CD14-positive monocyte (primary cell): ENCODE measurements around the gene PRIM2. TPM values are rescaled to one million over a fixed set of nuclear protein-coding genes. Genes with fewer than 3 reads are reported as not detected.

Source experiments
- DNase-seq, 3 donors: peaks; one replicate each; pipeline ENCODE4 v3.0.0-alpha.2; 2011 to 2022
- H2AFZ ChIP-seq: 2 replicates; pipeline ENCODE4 v1.6.0; 2012; ENCODE audit warnings: mild to moderate bottlenecking, low read depth, low read length, inconsistent platforms; ENCODE audit not compliant: insufficient read depth, poor library complexity, severe bottlenecking
- H3K27ac ChIP-seq, 2 donors: 1 replicate in 1 of 2; 2 replicates in 1 of 2; pipeline ENCODE4 v1.5.1; 2012 to 2013; ENCODE audit warnings: low read length in 2 of 2, control low read depth in 1 of 2, inconsistent platforms in 1 of 2, low read depth in 1 of 2, mild to moderate bottlenecking in 1 of 2
- H3K27me3 ChIP-seq, 2 donors: one replicate each; pipeline versions ENCODE4 v1.6.0 to v1.6.1; 2011 to 2013; ENCODE audit warnings: low read length in 2 of 2; ENCODE audit not compliant: control insufficient read depth in 2 of 2, insufficient read depth in 2 of 2
- H3K36me3 ChIP-seq, 2 donors: replicated peaks in 1 of 2; 1 replicate in 1 of 2; 2 replicates in 1 of 2; pipeline versions ENCODE4 v1.5.1 to v1.6.1; 2012 to 2013; ENCODE audit warnings: low read length in 2 of 2, control low read depth in 1 of 2, inconsistent platforms in 1 of 2, mild to moderate bottlenecking in 1 of 2; ENCODE audit not compliant: insufficient read depth in 2 of 2, control insufficient read depth in 1 of 2
- H3K4me1 ChIP-seq, 2 donors: 1 replicate in 1 of 2; 2 replicates in 1 of 2; pipeline versions ENCODE4 v1.5.1 to v1.6.1; 2012 to 2013; ENCODE audit warnings: low read length in 2 of 2, control low read depth in 1 of 2, inconsistent platforms in 1 of 2, mild to moderate bottlenecking in 1 of 2, moderate library complexity in 1 of 2; ENCODE audit not compliant: insufficient read depth in 2 of 2, control insufficient read depth in 1 of 2
- H3K4me2 ChIP-seq: replicated peaks from 2 replicates; pipeline ENCODE3; 2012; ENCODE audit warnings: low read length, moderate library complexity, mild to moderate bottlenecking; ENCODE audit not compliant: poor library complexity, severe bottlenecking; ENCODE audit errors: extremely low read depth
- H3K4me3 ChIP-seq, 3 experiments: fragments of 200-600 bp in 1 of 3; sonication (generic) in 1 of 3; replicated peaks in 1 of 3; 1 replicate in 2 of 3; 2 replicates in 1 of 3; pipeline ENCODE4 v1.5.1; 2011 to 2013; ENCODE audit warnings: low read length in 3 of 3, mild to moderate bottlenecking in 3 of 3, control low read depth in 2 of 3, low read depth in 2 of 3, inconsistent platforms in 1 of 3, moderate library complexity in 1 of 3
- H3K79me2 ChIP-seq: 2 replicates; pipeline ENCODE4 v1.6.0; 2012; ENCODE audit warnings: mild to moderate bottlenecking, control low read depth, inconsistent platforms, low read length, moderate library complexity; ENCODE audit not compliant: insufficient read depth
- H3K9ac ChIP-seq: 2 replicates; pipeline ENCODE4 v1.6.0; 2017; ENCODE audit warnings: low read length, mild to moderate bottlenecking; ENCODE audit not compliant: insufficient read depth, poor library complexity, severe bottlenecking
- H3K9me3 ChIP-seq, 2 donors: replicated peaks in 1 of 2; 1 replicate in 1 of 2; 2 replicates in 1 of 2; pipeline versions ENCODE4 v1.5.1 to v1.6.1; 2012 to 2013; ENCODE audit warnings: low read length in 2 of 2, control low read depth in 1 of 2; ENCODE audit not compliant: control insufficient read depth in 1 of 2, insufficient read depth in 1 of 2
- H4K20me1 ChIP-seq: 2 replicates; pipeline ENCODE4 v1.6.0; 2012; ENCODE audit warnings: mild to moderate bottlenecking, low read length, control low read depth, moderate library complexity; ENCODE audit not compliant: insufficient read depth
- H3K27ac Mint-ChIP-seq, 7 donors: one replicate each; pipeline ENCODE4 v1.8.0; 2020; ENCODE audit warnings: mild to moderate bottlenecking in 7 of 7, mixed read lengths in 7 of 7, moderate library complexity in 6 of 7, inconsistent platforms in 2 of 7
- H3K27me3 Mint-ChIP-seq, 3 donors: one replicate each; pipeline ENCODE4 v1.8.0; 2021 to 2022; ENCODE audit warnings: low read depth in 3 of 3, mild to moderate bottlenecking in 3 of 3, mixed read lengths in 3 of 3, moderate library complexity in 3 of 3, inconsistent platforms in 1 of 3
- H3K36me3 Mint-ChIP-seq, 2 donors: one replicate each; pipeline ENCODE4 v1.8.0; 2020; ENCODE audit warnings: mixed read lengths in 2 of 2, inconsistent platforms in 1 of 2, mild to moderate bottlenecking in 1 of 2
- H3K4me1 Mint-ChIP-seq: one replicate; pipeline ENCODE4 v1.8.0; 2020; ENCODE audit warnings: mild to moderate bottlenecking, mixed read lengths
- H3K4me3 Mint-ChIP-seq, 2 donors: one replicate each; pipeline ENCODE4 v1.8.0; 2020; ENCODE audit warnings: mild to moderate bottlenecking in 2 of 2, mixed read lengths in 2 of 2, moderate library complexity in 1 of 2
- H3K9me3 Mint-ChIP-seq, 7 donors: one replicate each; pipeline ENCODE4 v1.8.0; 2020 to 2022; ENCODE audit warnings: mixed read lengths in 7 of 7, mild to moderate bottlenecking in 6 of 7, moderate library complexity in 6 of 7, inconsistent platforms in 2 of 7
- WGBS: methylation state at CpG from one replicate; pipeline ENCODE4 v1.1.5; 2013; ENCODE audit warnings: missing lambda C conversion rate; ENCODE audit not compliant: insufficient coverage; 5-methylcytosine and 5-hydroxymethylcytosine counted together
- intact Hi-C, 2 donors: fragments of 100-400 bp; cut with micrococcal nuclease; formaldehyde crosslinking; loops; one replicate each; pipeline versions ENCODE4 v1.15.0 to v1.15.1; 2023
- polyA plus RNA-seq, 3 donors: library from polyadenylated mRNA; depleted of rRNA in 1 of 3; unstranded in 2 of 3; stranded (reverse) in 1 of 3; fragments of 300-500 nt in 2 of 3; fragments of >200 nt in 1 of 3; fragmentation: Illumina TruSeq in 2 of 3; gene quantifications; 1 replicate in 2 of 3; 2 replicates in 1 of 3; pipeline ENCODE4 v1.2.3, GENCODE V29; 2012 to 2021
- TF ChIP-seq, protein P1 (sequence below): fragments of 200-600 bp; IDR thresholded peaks from one replicate; pipeline ENCODE4 v1.8.0; 2022; ENCODE audit warnings: antibody characterized with exemption, mild to moderate bottlenecking

The PRIM2 gene
- polyA plus RNA-seq, 3 donors, result 2.8 to 5.1 (median 4.2) TPM

DNA sequence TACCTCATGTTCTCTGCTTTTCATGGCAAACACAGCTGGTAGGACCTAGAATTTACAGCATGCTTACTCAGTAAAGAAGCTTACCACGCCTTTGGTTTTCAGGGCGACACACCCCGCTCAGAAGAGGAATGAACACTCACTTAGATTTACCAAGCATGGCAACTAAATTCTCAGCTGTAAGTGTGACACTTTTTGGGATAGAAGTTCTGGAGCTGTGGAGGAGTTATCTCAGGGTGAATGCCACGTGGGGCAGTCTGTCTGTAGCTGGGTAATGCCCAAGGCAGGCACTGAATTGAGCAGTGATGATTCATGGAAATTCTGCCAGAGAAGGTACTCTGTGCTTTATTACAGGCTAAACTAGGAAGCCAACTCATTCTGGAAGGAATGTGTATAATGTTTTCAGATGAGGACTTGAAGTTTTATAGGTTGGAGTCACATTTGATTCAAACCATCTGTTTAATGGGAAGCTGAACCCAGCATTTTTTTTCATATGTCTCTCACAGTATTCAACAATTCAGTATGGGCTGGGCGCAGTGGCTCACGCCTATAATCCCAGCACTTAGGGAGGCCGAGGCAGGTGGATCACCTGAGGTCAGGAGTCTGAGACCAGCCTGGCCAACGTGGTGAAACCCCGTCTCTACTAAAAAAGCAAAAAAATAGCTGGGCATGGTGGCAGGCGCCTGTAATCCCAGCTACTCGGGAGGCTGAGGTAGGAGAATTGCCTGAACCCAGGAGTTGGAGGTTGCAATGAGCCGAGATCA, 3.5 kb upstream of the PRIM2 start:
- H3K36me3 ChIP-seq, result no peaks in the 10 kb centered on the region
- peaks cover 0 to 10% (median 6%) of the 10 kb centered on the region in 3 donors for H3K27me3 Mint-ChIP-seq
- no peak for DNase-seq
- H3K9me3 ChIP-seq, result peaks cover 0 to 10% of the 10 kb centered on the region in 2 donors
- intact Hi-C loops, result no loop called here
- no peak overlapping the region for H2AFZ ChIP-seq
- H3K9ac ChIP-seq, result no peak overlapping the region
- H3K36me3 Mint-ChIP-seq, result peaks cover under 1 to 1% of the 10 kb centered on the region in 2 donors
- H3K27ac ChIP-seq, result no peak overlapping the region
- no peak overlapping the region for H3K4me3 ChIP-seq
- WGBS, result 92% methylated on average over 9 of the region's 12 CpGs
- H3K4me3 Mint-ChIP-seq, result no peak overlapping the region
- peaks cover 15% of the 10 kb centered on the region for H3K79me2 ChIP-seq
- peaks cover 13% of the 10 kb centered on the region for H3K4me1 Mint-ChIP-seq
- peaks cover 6 to 9% of the 10 kb centered on the region in 2 donors for H3K4me1 ChIP-seq
- no peaks in the 10 kb centered on the region for H3K27me3 ChIP-seq
- no peak overlapping the region for H3K27ac Mint-ChIP-seq
- peaks cover 0 to 7% (median 5%) of the 10 kb centered on the region in 7 donors for H3K9me3 Mint-ChIP-seq
- TF ChIP-seq, protein P1, sequence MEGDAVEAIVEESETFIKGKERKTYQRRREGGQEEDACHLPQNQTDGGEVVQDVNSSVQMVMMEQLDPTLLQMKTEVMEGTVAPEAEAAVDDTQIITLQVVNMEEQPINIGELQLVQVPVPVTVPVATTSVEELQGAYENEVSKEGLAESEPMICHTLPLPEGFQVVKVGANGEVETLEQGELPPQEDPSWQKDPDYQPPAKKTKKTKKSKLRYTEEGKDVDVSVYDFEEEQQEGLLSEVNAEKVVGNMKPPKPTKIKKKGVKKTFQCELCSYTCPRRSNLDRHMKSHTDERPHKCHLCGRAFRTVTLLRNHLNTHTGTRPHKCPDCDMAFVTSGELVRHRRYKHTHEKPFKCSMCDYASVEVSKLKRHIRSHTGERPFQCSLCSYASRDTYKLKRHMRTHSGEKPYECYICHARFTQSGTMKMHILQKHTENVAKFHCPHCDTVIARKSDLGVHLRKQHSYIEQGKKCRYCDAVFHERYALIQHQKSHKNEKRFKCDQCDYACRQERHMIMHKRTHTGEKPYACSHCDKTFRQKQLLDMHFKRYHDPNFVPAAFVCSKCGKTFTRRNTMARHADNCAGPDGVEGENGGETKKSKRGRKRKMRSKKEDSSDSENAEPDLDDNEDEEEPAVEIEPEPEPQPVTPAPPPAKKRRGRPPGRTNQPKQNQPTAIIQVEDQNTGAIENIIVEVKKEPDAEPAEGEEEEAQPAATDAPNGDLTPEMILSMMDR, result no peak
- H4K20me1 ChIP-seq, result no peaks in the 10 kb centered on the region
- H3K4me2 ChIP-seq, result no peak overlapping the region

DNA sequence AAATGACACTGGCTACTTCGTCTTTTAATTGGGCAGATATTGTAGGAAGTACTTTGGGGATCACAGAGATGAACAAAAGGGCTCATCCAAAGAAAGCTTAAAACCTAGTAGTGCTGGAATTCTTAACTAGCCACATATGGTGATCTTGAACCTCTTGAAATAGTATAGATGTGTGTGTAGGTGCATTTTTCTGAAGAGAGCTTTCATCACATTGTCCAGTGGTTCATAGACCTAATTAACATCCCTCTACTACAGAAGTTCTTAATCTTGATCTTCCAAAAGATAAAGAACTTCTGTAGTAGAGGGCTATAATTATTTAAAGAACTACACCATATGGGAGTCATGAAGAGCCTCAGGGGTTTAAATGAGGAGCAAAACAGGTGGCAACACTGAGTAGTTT, 2.3 kb upstream of the PRIM2 start:
- Histone ChIP-seq H2AFZ (peak overlapping the region; percentile 33), H4K20me1 (no peaks in the 10 kb centered on the region), H3K27me3 (no peaks in the 10 kb centered on the region), H3K9ac (no peak overlapping the region), H3K4me2 (no peak overlapping the region), H3K36me3 (peaks cover 2 to 7% of the 10 kb centered on the region in 2 donors), H3K4me3 (no peak overlapping the region), H3K4me1 (peaks cover 6 to 9% of the 10 kb centered on the region in 2 donors), H3K27ac (no peak overlapping the region), H3K79me2 (peaks cover 22% of the 10 kb centered on the region), H3K9me3 (peaks cover 0 to 10% of the 10 kb centered on the region in 2 donors)
- no CpG with 5 or more reads among the region's 1 CpG for WGBS
- peaks cover 0 to 10% (median 6%) of the 10 kb centered on the region in 3 donors for H3K27me3 Mint-ChIP-seq
- no peak for DNase-seq
- intact Hi-C loops, result loop anchor here (5.0 kb wide), 1 partner anchor 413 kb away; no protein-coding TSS in a partner anchor
- H3K27ac Mint-ChIP-seq, result no peak overlapping the region
- peaks cover 19% of the 10 kb centered on the region for H3K4me1 Mint-ChIP-seq
- peaks cover 0 to 7% (median 5%) of the 10 kb centered on the region in 7 donors for H3K9me3 Mint-ChIP-seq
- H3K4me3 Mint-ChIP-seq, result no peak overlapping the region
- H3K36me3 Mint-ChIP-seq, result peaks cover 8 to 10% of the 10 kb centered on the region in 2 donors
- TF ChIP-seq, protein P1, result no peak
